Adipocyte (in vitro differentiated cells): Measurements from ENCODE around the gene SH3BP1.
"Not testable (repeated sequence)": the region's sequence is repeated elsewhere in the genome, so short reads cannot be mapped to it uniquely, and the experiment has no call there.

ENCODE experiments used
- DNase-seq: peaks from one replicate; pipeline ENCODE4 v3.0.0-alpha.2; 2015; ENCODE audit warnings: low read depth
- H3K27me3 ChIP-seq: replicated peaks from 2 replicates; pipeline ENCODE4 v1.7.0; 2013; ENCODE audit warnings: mild to moderate bottlenecking, low read length, moderate library complexity; ENCODE audit not compliant: control insufficient read depth, insufficient read depth
- H3K36me3 ChIP-seq: 2 replicates; pipeline ENCODE4 v1.7.0; 2013; ENCODE audit warnings: low read length, mild to moderate bottlenecking, moderate library complexity; ENCODE audit not compliant: control insufficient read depth, insufficient read depth, severe bottlenecking
- H3K4me1 ChIP-seq: 2 replicates; pipeline ENCODE4 v1.7.0; 2013; ENCODE audit warnings: mild to moderate bottlenecking, low read length, moderate library complexity; ENCODE audit not compliant: control insufficient read depth, insufficient read depth
- H3K4me3 ChIP-seq: 2 replicates; pipeline ENCODE4 v1.7.0; 2013; ENCODE audit warnings: mild to moderate bottlenecking, low read length, moderate library complexity
- H3K9ac ChIP-seq: 2 replicates; pipeline ENCODE4 v1.7.0; 2013; ENCODE audit warnings: mild to moderate bottlenecking, low read length, moderate library complexity
- H3K9me3 ChIP-seq: 2 replicates; pipeline ENCODE4 v1.7.0; 2013; ENCODE audit warnings: mild to moderate bottlenecking, low read length, moderate library complexity; ENCODE audit not compliant: control insufficient read depth

SH3BP1 gene, protein sequence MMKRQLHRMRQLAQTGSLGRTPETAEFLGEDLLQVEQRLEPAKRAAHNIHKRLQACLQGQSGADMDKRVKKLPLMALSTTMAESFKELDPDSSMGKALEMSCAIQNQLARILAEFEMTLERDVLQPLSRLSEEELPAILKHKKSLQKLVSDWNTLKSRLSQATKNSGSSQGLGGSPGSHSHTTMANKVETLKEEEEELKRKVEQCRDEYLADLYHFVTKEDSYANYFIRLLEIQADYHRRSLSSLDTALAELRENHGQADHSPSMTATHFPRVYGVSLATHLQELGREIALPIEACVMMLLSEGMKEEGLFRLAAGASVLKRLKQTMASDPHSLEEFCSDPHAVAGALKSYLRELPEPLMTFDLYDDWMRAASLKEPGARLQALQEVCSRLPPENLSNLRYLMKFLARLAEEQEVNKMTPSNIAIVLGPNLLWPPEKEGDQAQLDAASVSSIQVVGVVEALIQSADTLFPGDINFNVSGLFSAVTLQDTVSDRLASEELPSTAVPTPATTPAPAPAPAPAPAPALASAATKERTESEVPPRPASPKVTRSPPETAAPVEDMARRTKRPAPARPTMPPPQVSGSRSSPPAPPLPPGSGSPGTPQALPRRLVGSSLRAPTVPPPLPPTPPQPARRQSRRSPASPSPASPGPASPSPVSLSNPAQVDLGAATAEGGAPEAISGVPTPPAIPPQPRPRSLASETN

DNA sequence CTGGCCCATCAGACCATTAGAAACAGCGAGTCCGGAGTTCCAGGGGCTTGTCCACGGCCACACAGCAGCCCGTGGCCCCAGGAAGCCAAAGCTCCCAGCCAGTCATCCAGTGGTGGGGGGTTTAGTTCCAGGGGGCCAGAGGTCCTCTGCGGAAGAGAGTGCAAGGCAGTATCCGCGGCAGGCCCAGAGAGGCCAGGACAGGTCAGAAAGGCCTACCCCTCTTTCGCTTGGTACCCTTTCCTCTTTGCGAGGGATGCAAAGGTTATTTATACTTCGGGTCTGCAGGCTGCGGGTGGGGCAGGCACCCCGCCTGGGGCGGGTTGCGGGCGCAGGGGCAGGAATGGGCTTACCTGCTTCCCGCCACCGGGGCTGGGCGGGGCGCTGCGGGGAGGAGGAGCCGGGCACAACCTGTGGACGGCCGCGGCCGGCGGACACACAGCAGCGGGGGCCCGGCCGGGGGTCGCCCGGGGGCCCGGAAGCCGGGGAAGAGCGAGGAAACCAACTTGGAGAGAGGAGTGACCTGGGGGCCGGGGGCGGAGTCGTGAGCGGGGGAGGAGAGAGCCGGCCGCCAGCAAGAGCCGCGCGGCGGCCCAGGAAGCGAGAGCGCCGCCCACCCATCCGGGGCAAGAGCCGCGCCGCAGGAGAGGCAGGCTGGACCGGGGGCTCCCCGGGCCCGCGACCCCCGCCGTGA, at the start of gene SH3BP1:
Gene SH3BP1, plus strand, starts transcription at position 600 of the 691 bp plus-strand sequence. CDS start 119 bp downstream, outside the sequence.
- H3K36me3 ChIP-seq = no peaks in the 10 kb centered on the region
- DNase-seq = peak; percentile 74
- H3K4me1 ChIP-seq = peaks cover 46% of the 10 kb centered on the region
- peak within 1 kb of the TSS; percentile 75 for H3K9ac ChIP-seq
- no peaks in the 10 kb centered on the region for H3K9me3 ChIP-seq
- peak within 1 kb of the TSS; percentile 78 for H3K4me3 ChIP-seq
- H3K27me3 ChIP-seq = no peaks in the 10 kb centered on the region

DNA sequence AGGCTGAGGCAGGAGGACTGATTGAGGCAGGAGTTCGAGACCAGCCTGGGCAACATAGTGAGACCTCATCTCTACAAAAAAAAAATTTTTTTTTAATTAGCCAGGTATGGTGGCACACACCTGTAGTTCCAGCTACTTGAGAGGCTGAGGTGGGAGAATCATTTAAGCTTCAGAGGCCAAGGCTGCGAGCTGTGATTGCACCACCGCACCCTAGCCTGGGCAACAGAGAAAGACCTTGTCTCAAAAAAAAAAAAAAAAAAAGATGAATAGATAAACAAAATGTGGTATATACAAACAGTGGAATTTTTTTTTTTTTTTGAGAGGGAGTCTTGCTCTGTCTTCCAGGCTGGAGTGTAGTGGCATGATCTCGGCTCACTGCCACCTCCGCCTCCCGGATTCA, 48.4 kb upstream of the SH3BP1 start:
- DNase-seq, H3K36me3 ChIP-seq, H3K27me3 ChIP-seq, H3K4me3 ChIP-seq, H3K9me3 ChIP-seq, H3K9ac ChIP-seq: not testable (repeated sequence)
- peaks cover 14% of the 10 kb centered on the region for H3K4me1 ChIP-seq

DNA sequence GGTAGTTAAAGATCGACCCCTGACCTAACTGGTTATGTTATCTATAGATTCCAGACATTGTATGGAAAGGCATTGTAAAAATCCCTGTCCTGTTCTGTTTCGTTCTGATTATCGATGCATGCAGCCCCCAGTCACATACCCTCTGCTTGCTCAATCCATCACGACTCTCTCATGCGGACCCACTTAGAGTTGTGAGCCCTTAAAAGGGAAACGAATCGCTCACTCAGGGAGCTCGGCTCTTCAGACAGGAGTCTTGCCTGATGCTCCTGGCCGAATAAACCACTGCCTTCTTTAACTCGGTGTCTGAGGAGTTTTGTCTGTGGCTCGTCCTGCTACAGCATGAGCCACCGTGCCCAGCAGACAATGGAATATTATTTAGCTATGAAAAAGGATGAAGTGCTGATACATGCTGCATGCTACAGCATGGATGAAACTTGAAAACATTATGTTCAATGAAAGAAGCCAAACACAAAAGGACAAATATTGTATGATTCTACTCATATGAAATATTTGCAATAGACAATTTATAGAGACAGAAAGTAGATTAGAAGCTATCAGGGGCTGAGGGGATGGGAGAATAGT, 47.6 kb upstream of the SH3BP1 start:
- DNase-seq = no peak
- Histone ChIP-seq H3K4me1 (peaks cover 14% of the 10 kb centered on the region), H3K4me3 (peak overlapping the region; percentile 67), H3K27me3 (no peaks in the 10 kb centered on the region), H3K9me3 (no peaks in the 10 kb centered on the region), H3K9ac (peak overlapping the region; percentile 71), H3K36me3 (no peaks in the 10 kb centered on the region)

DNA sequence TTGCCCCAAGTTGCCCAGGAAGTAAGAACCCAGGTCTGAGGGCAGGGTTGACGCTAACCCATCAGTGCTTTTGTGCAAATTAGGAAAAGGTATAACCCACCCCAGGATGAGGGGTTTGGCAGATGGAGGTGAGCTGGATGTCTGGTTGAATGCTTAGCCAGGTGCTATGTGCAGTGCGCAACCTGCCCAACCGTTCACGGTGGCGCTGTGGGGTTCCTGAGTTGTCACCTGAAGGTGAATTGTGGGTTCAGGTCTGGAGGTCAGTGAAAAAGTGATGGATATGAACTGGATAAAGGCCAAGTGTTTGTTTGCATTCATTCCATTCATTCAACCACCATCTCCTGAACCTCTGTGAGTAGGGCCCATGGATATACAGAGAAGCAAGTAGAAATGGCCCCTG, 45.2 kb upstream of the SH3BP1 start:
- Histone ChIP-seq H3K9me3 (no peaks in the 10 kb centered on the region), H3K9ac (no peak overlapping the region), H3K36me3 (no peaks in the 10 kb centered on the region), H3K4me3 (no peak overlapping the region), H3K4me1 (peaks cover 8% of the 10 kb centered on the region), H3K27me3 (no peaks in the 10 kb centered on the region)
- no peak for DNase-seq

DNA sequence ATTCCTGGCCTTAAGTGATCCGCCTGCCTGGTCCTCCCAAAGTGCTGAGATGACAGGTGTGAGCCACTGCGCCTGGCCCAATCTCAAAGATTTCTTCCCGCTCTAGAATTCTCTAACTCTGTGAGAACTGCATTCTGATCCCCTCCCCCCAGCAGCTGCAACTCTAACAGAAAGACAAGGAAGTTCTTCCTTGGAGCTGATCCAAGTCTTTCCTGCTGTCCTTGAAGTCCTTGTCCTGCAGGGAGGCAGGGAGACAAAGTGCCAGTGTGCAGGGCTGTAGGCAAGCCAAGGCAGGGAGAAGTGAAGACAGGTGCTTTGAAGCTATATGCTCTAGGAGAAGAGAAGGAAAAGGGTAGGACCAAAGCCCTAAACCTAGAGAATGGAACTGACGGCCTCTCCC, 40.3 kb upstream of the SH3BP1 start:
- H3K27me3 ChIP-seq = no peaks in the 10 kb centered on the region
- no peak for DNase-seq

DNA sequence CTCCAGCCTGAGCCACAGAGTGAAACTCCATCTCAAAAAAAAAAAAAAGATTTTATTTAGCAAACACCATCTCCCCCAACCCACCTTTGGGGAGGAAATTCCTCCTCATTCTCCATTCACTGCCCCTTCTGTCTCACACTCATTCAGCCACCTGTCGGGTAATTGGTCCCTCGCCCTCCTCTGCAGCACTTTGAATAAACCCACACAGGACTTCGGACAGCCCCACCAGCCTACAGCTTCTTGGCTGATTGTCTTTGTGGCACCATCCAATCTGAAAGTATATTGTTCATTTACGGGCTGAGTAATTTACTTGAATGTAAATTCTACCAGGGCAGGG, 38.3 kb upstream of the SH3BP1 start:
- Histone ChIP-seq H3K36me3 (no peaks in the 10 kb centered on the region), H3K9me3 (no peaks in the 10 kb centered on the region), H3K27me3 (peaks cover 7% of the 10 kb centered on the region), H3K4me3 (no peak overlapping the region), H3K9ac (no peak overlapping the region), H3K4me1 (peaks cover 8% of the 10 kb centered on the region)
- DNase-seq = no peak

More for the DNA sequence above, 40.3 kb upstream of the SH3BP1 start:
- Histone ChIP-seq H3K4me3 (no peak overlapping the region), H3K36me3 (no peaks in the 10 kb centered on the region), H3K9ac (no peak overlapping the region), H3K9me3 (no peaks in the 10 kb centered on the region), H3K4me1 (peaks cover 8% of the 10 kb centered on the region)

DNA sequence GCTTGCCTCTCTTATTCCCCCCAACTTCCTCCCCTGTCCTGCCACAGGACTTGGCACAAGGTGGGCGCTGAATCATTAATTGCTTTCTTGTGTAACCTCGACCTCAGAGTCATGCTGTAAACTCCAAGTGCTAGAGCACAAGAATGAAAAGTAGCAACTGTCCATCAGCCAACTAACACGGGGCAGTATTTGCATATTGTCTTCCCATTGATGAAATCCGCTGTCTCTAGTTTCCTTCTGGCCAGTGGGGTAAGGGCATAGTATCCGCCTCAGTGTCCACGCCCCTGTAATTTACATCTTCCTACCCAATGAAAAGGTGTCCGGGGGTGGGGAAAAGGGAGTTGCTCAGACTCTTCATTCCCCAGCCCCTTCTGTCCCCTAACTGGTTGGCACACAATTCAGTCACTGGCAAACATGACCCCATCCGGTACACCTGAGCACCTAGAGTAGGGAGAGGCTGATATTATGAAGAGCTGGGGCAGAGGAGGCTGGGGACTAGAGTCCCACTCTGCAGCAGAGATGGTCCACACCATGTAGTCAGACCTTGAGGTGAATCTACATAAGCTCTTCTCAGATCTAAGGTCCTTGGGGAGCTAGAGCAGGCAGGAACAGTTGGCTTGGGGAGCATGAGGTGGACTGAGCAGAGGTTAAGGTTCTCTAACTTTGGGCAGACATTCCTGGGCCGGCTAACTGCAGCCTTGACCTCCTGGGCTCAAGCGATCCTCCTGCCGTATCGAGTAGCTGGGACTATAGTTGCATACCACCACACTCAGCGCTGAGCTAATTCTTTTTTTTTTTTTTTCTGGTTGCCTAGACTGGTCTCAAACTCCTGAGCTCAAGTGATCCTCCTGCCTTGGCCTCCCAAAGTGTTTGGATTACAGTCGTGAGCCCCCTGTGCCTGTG, 37.7 kb upstream of the SH3BP1 start:
- DNase-seq = peak; percentile 29
- Histone ChIP-seq H3K4me3 (no peak overlapping the region), H3K4me1 (peaks cover 8% of the 10 kb centered on the region), H3K36me3 (no peaks in the 10 kb centered on the region), H3K9me3 (no peaks in the 10 kb centered on the region), H3K27me3 (peaks cover 7% of the 10 kb centered on the region), H3K9ac (no peak overlapping the region)

DNA sequence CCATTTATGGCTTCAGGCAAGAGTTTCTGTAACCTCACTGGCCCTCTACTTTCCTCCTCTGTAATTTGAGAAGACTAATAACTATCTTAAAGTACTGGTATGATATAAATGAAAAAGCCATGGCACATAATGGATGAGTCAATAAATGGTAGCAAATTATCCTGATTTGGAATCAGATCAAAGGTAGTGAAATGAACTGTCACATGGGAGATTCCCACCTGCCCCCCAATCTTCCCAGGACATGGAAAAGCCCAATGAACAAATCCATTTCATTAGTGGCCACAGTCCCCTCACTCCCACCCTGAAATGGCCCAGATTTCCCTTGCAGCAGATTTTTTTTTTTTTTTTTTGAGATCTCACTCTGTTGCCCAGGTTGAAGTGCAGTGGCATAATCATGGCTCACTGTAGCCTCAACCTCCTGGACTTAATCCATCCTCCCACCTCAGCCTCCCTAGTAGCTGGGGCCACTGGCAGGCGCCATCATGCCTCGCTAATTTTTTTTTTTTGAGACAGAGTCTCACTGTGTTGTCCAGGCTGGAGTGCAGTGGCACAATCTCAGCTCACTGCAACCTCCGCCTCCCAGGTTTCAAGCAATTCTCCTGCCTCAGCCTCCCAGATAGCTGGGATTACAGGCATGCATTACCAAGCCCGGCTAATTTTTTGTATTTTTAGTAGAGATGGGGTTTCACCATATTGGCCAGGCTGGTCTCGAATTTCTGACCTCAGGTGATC, 36.8 kb upstream of the SH3BP1 start:
- not testable (repeated sequence) for DNase-seq, H3K4me3 ChIP-seq, H3K9me3 ChIP-seq, H3K36me3 ChIP-seq, H3K9ac ChIP-seq, H3K27me3 ChIP-seq
- peaks cover 13% of the 10 kb centered on the region for H3K4me1 ChIP-seq

DNA sequence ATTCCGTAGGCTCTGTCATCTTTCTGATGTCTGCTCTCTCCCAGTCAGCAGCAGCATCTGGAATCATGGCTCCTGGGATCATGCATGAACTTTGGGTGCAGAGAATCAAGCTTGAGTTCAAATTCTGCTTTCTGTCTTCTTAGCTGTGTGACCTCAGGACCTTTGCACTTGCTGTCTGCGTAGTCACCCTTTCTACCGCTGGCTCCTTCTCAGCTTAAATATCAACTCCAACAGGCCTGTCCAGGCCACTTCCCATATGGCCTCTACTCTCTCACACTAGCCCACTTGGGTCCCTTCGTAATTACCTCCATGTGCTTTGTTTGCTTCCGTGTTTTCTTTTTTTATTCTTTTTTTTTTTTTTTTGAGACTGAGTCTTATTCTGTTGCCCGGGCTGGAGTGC, 35.4 kb upstream of the SH3BP1 start:
- no peaks in the 10 kb centered on the region for H3K36me3 ChIP-seq
- no peak overlapping the region for H3K9ac ChIP-seq
- peaks cover 7% of the 10 kb centered on the region for H3K27me3 ChIP-seq
- peaks cover 13% of the 10 kb centered on the region for H3K4me1 ChIP-seq
- no peaks in the 10 kb centered on the region for H3K9me3 ChIP-seq
- H3K4me3 ChIP-seq = no peak overlapping the region
- no peak for DNase-seq

DNA sequence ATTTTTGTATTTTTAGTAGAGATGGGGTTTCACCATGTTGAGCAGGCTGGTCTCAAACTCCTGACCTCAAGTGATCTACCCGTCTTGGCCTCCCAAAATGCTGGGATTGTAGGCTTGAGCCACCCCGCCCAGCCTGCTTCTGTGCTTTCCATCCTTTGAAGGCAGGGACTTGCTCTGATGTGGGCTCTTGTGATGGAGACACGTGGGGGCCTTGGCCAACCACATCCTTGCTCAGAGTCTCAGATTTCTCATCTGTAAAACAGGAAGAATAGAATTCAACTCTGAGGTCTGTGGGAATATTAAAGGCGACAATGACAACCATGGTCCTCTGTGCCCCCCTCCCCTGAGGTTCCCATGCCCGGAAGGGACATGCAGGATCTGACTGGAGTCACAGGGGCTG, 34.6 kb upstream of the SH3BP1 start:
- H3K9ac ChIP-seq = no peak overlapping the region
- H3K36me3 ChIP-seq = no peaks in the 10 kb centered on the region
- H3K4me3 ChIP-seq = no peak overlapping the region
- no peaks in the 10 kb centered on the region for H3K9me3 ChIP-seq
- DNase-seq = no peak
- peaks cover 19% of the 10 kb centered on the region for H3K4me1 ChIP-seq
- peaks cover 7% of the 10 kb centered on the region for H3K27me3 ChIP-seq
